ENCODE data around the gene AKT3. TPM values are rescaled to one million over a fixed set of nuclear protein-coding genes. Genes with fewer than 3 reads are reported as not detected.

The AKT3 gene
- total RNA-seq, 1 donor from 2014 or later = 35.3 TPM

DNA sequence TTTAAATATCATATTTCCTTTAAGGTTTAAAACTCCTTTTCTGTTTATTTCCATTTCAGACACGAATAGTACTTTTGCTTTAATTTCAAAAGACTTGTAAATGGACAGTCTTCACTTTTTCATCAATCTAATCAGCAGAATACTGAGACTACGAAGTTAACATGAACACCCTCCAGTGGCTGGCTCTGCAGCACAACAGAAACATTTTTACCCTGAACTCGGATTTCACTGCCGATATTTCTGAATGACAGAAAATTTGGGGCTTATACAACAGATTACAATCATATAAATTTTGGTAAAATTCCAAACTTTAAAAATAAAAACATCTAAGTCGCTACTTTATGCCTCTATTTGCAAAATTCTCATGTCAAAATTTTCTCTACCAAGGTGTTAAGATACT lies 86.2 kb downstream of the AKT3 start:
- Mint-ChIP-seq H3K4me3 (ENCODE audit: low read depth) (no peak overlapping the region), H3K27ac (no peak overlapping the region), H3K4me1 (ENCODE audit: low read depth) (no peaks in the 10 kb centered on the region), H3K9me3 (no peaks in the 10 kb centered on the region), H3K36me3 (ENCODE audit: low read depth) (no peaks in the 10 kb centered on the region), H3K27me3 (ENCODE audit: low read depth) (no peaks in the 10 kb centered on the region)
- no peak for DNase-seq (ENCODE audit: low spot score)
- intact Hi-C loops (cut with micrococcal nuclease) = no loop called here

DNA sequence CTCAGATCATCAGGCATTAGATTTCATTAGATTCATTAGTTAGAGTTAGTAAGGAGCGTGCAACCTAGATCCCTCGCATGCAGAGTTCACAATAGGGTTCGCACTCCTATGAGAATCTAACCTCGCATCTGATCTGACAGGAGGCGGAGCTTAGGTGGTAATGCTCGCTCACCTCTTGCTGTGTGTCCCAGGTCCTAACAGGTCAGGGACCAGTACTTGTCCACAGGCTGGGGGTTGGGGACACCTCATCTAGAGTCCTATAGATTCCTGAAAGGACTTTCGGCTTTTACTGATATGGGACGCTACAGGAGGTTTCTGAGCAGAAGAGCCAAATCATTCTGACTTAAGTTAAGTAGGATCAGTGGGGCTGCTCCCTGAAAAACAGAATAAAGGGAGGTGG lies 91.4 kb downstream of the AKT3 start:
- no peaks in the 10 kb centered on the region for H3K36me3 Mint-ChIP-seq (ENCODE audit: low read depth)
- no peak overlapping the region for H3K4me3 Mint-ChIP-seq (ENCODE audit: low read depth)
- H3K27ac Mint-ChIP-seq = no peak overlapping the region
- H3K4me1 Mint-ChIP-seq (ENCODE audit: low read depth) = peaks cover 9% of the 10 kb centered on the region
- no peaks in the 10 kb centered on the region for H3K27me3 Mint-ChIP-seq (ENCODE audit: low read depth)
- H3K9me3 Mint-ChIP-seq = no peaks in the 10 kb centered on the region
- DNase-seq (ENCODE audit: low spot score) = no peak
- intact Hi-C loops (cut with micrococcal nuclease) = no loop called here

DNA sequence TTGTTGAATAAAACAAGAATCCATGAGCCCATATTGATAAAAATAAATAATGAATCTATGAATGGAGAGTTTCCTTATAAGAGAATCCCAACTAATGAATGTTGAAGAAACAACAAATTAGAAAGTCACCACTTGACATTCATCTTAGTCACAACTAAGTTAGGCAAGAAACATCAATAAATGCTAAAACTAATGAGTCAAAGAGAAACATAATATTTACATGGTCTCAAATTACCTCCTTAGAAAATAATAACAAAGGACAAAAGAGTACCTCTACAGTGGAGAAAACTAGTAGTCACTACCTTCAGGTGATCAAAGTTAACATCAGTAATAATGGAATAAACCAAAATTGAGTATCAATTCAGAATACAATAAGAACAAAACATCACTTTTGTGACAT lies 93.5 kb downstream of the AKT3 start:
- no peak for DNase-seq (ENCODE audit: low spot score)
- Mint-ChIP-seq H3K27ac (no peak overlapping the region), H3K4me1 (ENCODE audit: low read depth) (peaks cover 9% of the 10 kb centered on the region), H3K4me3 (ENCODE audit: low read depth) (no peak overlapping the region), H3K27me3 (ENCODE audit: low read depth) (no peaks in the 10 kb centered on the region), H3K9me3 (no peaks in the 10 kb centered on the region), H3K36me3 (ENCODE audit: low read depth) (no peaks in the 10 kb centered on the region)
- intact Hi-C loops (cut with micrococcal nuclease) = no loop called here

DNA sequence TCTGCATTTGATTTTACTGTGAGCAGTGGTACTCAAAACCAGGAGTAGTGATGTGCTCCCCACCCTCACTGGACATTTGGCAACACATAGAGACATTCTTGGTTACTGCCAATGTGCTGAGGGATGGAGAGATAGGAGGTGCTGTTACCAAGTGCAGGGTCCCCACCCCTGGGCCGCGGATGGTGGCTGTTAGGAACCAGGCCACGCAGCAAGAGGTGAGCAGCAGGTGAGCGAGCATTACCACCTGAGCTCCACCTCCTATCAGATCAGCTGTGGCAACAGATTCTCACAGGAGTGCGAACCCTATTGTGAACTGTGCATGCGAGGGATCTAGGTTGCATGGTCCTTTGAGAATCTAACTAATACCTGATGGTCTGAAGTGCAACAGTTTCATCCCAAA lies 95.7 kb downstream of the AKT3 start:
- no peak for DNase-seq (ENCODE audit: low spot score)
- intact Hi-C loops (cut with micrococcal nuclease) = no loop called here
- Mint-ChIP-seq H3K4me1 (ENCODE audit: low read depth) (peaks cover 9% of the 10 kb centered on the region), H3K27ac (no peak overlapping the region), H3K36me3 (ENCODE audit: low read depth) (no peaks in the 10 kb centered on the region), H3K9me3 (no peaks in the 10 kb centered on the region), H3K27me3 (ENCODE audit: low read depth) (no peaks in the 10 kb centered on the region), H3K4me3 (ENCODE audit: low read depth) (no peak overlapping the region)

DNA sequence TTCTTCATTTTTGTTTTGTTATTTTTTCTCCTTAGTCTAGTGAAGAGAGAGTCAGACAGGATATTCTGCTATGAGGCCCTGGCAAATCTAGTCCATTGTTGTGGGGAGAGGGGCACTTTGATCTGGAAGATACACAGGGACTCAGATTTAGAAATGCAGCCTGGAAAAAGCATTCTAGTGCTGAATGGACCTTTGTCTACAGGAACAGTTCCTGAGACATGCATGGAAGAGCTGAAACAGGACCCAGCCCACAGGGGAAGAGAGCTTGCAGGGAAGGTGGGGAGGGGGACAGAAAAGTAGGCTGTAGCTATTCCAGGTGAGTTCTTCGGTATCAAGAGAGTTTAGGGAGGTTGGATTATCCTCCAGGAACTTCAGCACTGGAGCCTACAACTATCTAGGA lies 98.5 kb downstream of the AKT3 start:
- intact Hi-C loops (cut with micrococcal nuclease) = no loop called here
- no peak overlapping the region for H3K4me3 Mint-ChIP-seq (ENCODE audit: low read depth)
- DNase-seq (ENCODE audit: low spot score) = no peak
- no peaks in the 10 kb centered on the region for H3K9me3 Mint-ChIP-seq
- H3K27ac Mint-ChIP-seq = no peak overlapping the region
- no peaks in the 10 kb centered on the region for H3K27me3 Mint-ChIP-seq (ENCODE audit: low read depth)
- no peaks in the 10 kb centered on the region for H3K36me3 Mint-ChIP-seq (ENCODE audit: low read depth)
- peaks cover 7% of the 10 kb centered on the region for H3K4me1 Mint-ChIP-seq (ENCODE audit: low read depth)

DNA sequence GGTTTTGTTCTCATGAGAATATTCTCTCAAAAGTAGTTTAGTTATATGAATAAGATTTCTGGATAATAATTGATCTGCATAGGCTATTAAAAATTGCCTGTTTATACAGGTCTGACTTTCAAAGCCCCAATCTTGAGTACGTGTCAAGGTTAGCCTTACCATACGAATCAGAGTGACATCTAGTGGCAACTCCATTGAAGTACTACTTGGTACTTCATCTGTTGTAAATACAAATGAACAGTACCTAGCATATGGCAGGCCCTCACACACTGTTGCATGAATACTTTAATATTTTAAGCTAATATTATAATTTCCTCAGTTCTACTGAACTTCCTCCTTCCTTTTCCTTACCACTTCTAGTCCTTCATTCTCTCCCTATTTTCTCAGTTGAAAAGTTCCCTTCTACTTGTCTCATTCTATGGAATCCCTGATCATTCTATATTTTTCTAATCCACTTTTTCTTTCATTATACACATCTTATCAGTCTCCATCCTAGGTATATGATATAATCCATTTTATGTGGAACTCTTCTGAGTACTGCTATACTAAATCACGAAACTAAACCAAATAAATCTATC lies 101.2 kb downstream of the AKT3 start:
- DNase-seq (ENCODE audit: low spot score) = no peak
- Mint-ChIP-seq H3K27ac (no peak overlapping the region), H3K4me3 (ENCODE audit: low read depth) (no peak overlapping the region), H3K27me3 (ENCODE audit: low read depth) (no peaks in the 10 kb centered on the region), H3K36me3 (ENCODE audit: low read depth) (peaks cover 4% of the 10 kb centered on the region), H3K4me1 (ENCODE audit: low read depth) (no peaks in the 10 kb centered on the region), H3K9me3 (no peaks in the 10 kb centered on the region)
- intact Hi-C loops (cut with micrococcal nuclease) = loop anchor here (1.0 to 5.0 kb wide), 3 partner anchors 266 to 524 kb away; no protein-coding TSS in a partner anchor

DNA sequence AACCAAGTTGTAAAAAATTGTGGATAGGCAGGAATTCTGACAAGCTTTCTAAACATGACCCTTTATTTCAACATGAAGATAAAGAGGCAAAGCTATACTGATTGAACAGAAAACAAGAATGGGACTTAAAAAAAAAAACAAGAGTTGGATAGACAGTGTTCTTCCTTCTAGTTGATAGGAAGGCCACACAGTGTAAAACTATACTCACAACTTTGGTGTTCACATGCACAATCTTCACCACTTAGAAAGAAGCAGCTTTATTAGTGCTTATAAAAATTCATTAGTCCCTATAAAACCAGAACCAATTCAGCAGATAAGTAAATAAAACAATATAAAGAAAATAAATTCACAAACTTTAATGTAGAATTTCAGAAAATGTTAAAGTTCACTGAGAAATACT lies 101.8 kb downstream of the AKT3 start:
- no peak for DNase-seq (ENCODE audit: low spot score)
- Mint-ChIP-seq H3K36me3 (ENCODE audit: low read depth) (peaks cover 4% of the 10 kb centered on the region), H3K9me3 (no peaks in the 10 kb centered on the region), H3K4me3 (ENCODE audit: low read depth) (no peak overlapping the region), H3K27ac (no peak overlapping the region), H3K4me1 (ENCODE audit: low read depth) (no peaks in the 10 kb centered on the region), H3K27me3 (ENCODE audit: low read depth) (no peaks in the 10 kb centered on the region)
- intact Hi-C loops (cut with micrococcal nuclease) = loop anchor here (1.0 to 5.0 kb wide), 3 partner anchors 266 to 524 kb away; no protein-coding TSS in a partner anchor

DNA sequence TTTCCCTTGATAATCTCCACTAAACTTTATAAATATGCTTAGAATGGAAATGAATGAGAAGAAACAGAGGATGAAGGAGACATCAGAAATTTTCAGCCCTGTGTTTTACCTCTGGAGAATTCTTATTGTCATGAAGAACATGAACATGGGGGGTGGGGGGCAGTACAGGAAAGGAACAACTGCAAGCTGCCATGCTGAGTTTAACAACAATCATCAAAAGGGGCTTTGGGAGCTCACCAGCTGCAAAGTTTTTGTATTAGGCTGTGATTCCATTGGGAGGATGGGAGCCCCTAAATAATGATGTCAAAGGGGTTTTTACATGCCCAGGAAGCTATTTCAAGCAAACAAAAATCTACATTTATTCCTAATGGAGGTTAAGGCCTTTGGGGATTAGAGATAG lies 103.3 kb downstream of the AKT3 start:
- Mint-ChIP-seq H3K4me1 (ENCODE audit: low read depth) (no peaks in the 10 kb centered on the region), H3K27me3 (ENCODE audit: low read depth) (no peaks in the 10 kb centered on the region), H3K4me3 (ENCODE audit: low read depth) (no peak overlapping the region), H3K27ac (no peak overlapping the region), H3K36me3 (ENCODE audit: low read depth) (peaks cover 4% of the 10 kb centered on the region), H3K9me3 (no peaks in the 10 kb centered on the region)
- no peak for DNase-seq (ENCODE audit: low spot score)
- intact Hi-C loops (cut with micrococcal nuclease) = loop anchor here (5.0 kb wide), 2 partner anchors 264 to 526 kb away; no protein-coding TSS in a partner anchor

DNA sequence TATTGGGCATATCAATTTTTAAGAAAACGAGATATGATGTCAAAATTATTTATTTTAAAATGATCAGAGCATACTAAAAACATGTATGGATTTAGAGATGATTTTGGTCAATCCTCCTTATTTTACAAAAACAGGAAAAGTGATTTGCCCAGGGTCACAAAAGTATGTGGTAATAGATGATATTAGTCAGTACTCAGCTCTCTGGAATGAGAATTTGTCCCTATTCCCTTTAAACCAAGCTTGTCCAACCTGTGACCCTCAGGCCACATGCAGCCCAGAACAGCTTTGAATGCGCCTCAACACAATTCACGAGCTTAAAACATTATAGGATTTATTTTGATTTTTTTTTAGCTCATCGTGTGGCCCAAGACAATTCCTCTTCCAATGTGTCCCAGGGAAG lies 104.7 kb downstream of the AKT3 start:
- intact Hi-C loops (cut with micrococcal nuclease) = loop anchor here (5.0 kb wide), 2 partner anchors 263 to 527 kb away; no protein-coding TSS in a partner anchor
- Mint-ChIP-seq H3K4me1 (ENCODE audit: low read depth) (no peaks in the 10 kb centered on the region), H3K36me3 (ENCODE audit: low read depth) (peaks cover 4% of the 10 kb centered on the region), H3K4me3 (ENCODE audit: low read depth) (no peak overlapping the region), H3K27ac (no peak overlapping the region), H3K27me3 (ENCODE audit: low read depth) (no peaks in the 10 kb centered on the region), H3K9me3 (no peaks in the 10 kb centered on the region)
- DNase-seq (ENCODE audit: low spot score) = no peak

DNA sequence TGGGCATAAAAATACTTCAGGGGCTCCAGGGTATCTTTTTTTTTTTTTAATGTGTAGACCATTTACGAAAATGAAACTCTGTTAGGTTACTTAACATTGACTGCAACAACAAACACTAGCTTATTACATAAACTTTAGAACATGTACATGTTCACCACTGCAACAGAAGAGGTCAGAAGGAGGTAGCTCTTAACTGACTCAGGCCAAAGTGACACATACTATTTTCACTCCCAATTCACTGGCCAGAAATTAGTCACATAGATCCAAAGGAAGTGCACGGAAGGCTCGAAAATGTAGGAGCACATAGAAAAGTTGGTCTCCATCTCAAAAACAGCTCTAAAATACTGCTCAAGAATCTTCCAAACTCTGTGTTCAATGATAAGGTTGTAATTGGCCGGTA lies 107.2 kb downstream of the AKT3 start:
- no peaks in the 10 kb centered on the region for H3K27me3 Mint-ChIP-seq (ENCODE audit: low read depth)
- intact Hi-C loops (cut with micrococcal nuclease) = no loop called here
- H3K9me3 Mint-ChIP-seq = no peaks in the 10 kb centered on the region
- peaks cover 4% of the 10 kb centered on the region for H3K36me3 Mint-ChIP-seq (ENCODE audit: low read depth)
- DNase-seq (ENCODE audit: low spot score) = no peak
- H3K4me1 Mint-ChIP-seq (ENCODE audit: low read depth) = peaks cover 6% of the 10 kb centered on the region
- H3K4me3 Mint-ChIP-seq (ENCODE audit: low read depth) = no peak overlapping the region
- H3K27ac Mint-ChIP-seq = no peak overlapping the region

DNA sequence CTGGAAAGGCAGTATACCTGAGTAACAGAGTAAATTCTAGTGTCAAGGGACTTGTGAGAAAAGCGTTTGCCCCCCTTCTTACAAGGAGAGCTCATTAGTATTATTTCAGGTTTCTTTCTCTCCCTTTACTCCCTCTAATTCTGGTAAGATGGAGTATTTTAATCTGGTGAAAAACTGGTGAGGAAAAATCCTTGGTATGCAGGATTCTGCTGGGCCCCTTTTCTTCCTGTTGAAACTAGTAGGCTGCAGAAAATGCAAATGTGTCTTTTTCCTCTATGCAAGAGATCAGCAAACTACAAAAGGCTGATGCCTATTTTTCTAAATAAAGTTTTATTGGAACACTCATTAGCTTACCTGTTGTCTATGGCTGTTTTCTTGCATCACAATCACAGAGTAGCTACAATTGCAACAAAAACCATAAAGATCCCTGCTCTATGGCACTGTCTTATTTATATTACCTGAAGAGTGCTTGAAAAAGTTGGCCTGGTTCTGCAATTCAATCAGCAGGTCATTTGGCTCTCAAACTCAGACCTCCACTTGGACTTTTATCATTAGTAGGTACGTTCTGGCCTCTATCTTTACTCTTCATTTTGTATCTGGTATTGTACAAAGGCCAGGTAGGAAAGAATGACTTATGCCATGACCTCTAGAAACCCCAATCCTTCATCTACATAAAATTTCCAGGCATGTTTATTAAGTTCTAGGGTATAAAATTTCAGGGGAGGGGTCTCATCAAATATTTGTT lies 109.6 kb downstream of the AKT3 start:
- H3K4me1 Mint-ChIP-seq (ENCODE audit: low read depth) = peaks cover 8% of the 10 kb centered on the region
- no peak overlapping the region for H3K27ac Mint-ChIP-seq
- peaks cover 4% of the 10 kb centered on the region for H3K36me3 Mint-ChIP-seq (ENCODE audit: low read depth)
- DNase-seq (ENCODE audit: low spot score) = no peak
- H3K27me3 Mint-ChIP-seq (ENCODE audit: low read depth) = no peaks in the 10 kb centered on the region
- intact Hi-C loops (cut with micrococcal nuclease) = no loop called here
- no peaks in the 10 kb centered on the region for H3K9me3 Mint-ChIP-seq
- H3K4me3 Mint-ChIP-seq (ENCODE audit: low read depth) = no peak overlapping the region

DNA sequence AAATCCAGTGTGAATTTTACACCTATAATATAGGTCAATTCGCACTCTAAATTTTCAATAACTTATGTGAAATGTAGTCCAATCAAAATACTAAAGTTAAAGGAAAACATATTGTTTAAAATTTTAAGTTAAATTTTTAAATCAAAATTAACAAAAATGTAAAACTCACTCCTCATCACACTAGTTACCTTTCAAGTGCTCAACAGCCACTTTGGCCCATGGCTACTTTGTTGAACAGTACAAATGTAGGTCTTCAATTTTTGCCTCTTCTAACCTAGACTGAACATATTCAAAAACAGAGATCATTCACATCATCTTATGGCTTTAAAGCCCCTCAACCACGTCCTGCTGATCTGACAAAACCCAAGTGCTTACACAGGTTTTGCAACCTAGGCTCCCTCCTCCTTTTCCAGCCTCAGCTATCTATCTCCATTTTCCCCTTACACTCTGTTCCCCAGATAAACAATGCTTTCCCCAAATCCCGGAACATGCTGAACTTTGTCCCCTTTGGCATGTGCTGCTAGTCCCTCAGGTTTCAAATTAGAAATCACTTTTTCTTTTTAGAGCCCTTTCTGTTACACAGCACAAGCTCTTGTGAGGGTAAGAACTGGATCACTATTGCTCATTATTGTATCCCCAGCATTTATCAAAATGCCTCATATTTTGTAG lies 110.6 kb downstream of the AKT3 start:
- peaks cover 4% of the 10 kb centered on the region for H3K36me3 Mint-ChIP-seq (ENCODE audit: low read depth)
- DNase-seq (ENCODE audit: low spot score) = no peak
- H3K27ac Mint-ChIP-seq = no peak overlapping the region
- H3K4me1 Mint-ChIP-seq (ENCODE audit: low read depth) = peaks cover 8% of the 10 kb centered on the region
- H3K27me3 Mint-ChIP-seq (ENCODE audit: low read depth) = no peaks in the 10 kb centered on the region
- no peaks in the 10 kb centered on the region for H3K9me3 Mint-ChIP-seq
- H3K4me3 Mint-ChIP-seq (ENCODE audit: low read depth) = no peak overlapping the region
- intact Hi-C loops (cut with micrococcal nuclease) = no loop called here

DNA sequence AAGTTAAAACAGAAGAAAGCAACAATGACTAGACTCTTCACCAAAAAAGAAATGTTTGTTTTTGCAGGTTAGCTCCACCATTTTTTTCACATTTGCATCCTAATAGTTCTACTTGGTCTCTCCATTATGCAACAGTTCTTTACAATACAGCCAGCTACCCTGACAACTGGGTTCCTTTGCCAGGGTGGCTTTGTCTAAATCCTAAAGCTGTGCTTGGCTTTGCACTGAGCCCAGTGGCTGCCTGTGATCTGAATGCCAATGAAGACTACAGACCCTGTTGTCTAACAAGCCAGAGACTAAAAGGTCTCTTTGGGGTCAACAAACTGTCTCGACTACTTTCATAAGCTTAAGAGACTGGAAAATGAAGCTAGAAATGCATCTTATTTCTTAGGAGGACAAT lies 112.0 kb downstream of the AKT3 start:
- intact Hi-C loops (cut with micrococcal nuclease) = no loop called here
- Mint-ChIP-seq H3K9me3 (no peaks in the 10 kb centered on the region), H3K36me3 (ENCODE audit: low read depth) (no peaks in the 10 kb centered on the region), H3K4me3 (ENCODE audit: low read depth) (no peak overlapping the region), H3K27me3 (ENCODE audit: low read depth) (no peaks in the 10 kb centered on the region), H3K4me1 (ENCODE audit: low read depth) (peaks cover 8% of the 10 kb centered on the region), H3K27ac (no peak overlapping the region)
- DNase-seq (ENCODE audit: low spot score) = no peak
